HG02678 (cell line): ENCODE data around the gene PKDCC.
A peak's percentile ranks its signal among the peaks of the same experiment; 100 is the strongest.

ENCODE experiments used
- ATAC-seq: cut with Tn5 transposase; IDR thresholded peaks from one replicate; pipeline ENCODE4 v1.9.1; 2021; ENCODE audit warnings: mild to moderate bottlenecking, moderate library complexity; ENCODE audit not compliant: unreplicated experiment

PKDCC gene

GRCh38 chr2:42047488-42048298 is at the start of gene PKDCC:
Gene PKDCC (plus strand): TSS chr2:42048021. CDS start chr2:42048200, 179 bp downstream.
- ATAC-seq, result peak; percentile 59

- ATAC-seq, result no peak
Observed at GRCh38 chr2:41998186-41999127, 49.4 kb upstream of the PKDCC start.

GRCh38 chr2:41999128-41999480 is 48.7 kb upstream of the PKDCC start:
- no peak for ATAC-seq

- no peak for ATAC-seq
Observed at GRCh38 chr2:41999592-42000281, 48.1 kb upstream of the PKDCC start.

GRCh38 chr2:42001711-42002201 is 46.1 kb upstream of the PKDCC start:
- no peak for ATAC-seq

- ATAC-seq, result no peak
Observed at GRCh38 chr2:42007551-42007950, 40.3 kb upstream of the PKDCC start.

GRCh38 chr2:42008241-42008921 is 39.4 kb upstream of the PKDCC start:
- no peak for ATAC-seq

GRCh38 chr2:42009657-42010580 is 37.9 kb upstream of the PKDCC start:
- ATAC-seq, result peak; percentile 44

GRCh38 chr2:42010743-42011298 is 37.0 kb upstream of the PKDCC start:
- no peak for ATAC-seq

GRCh38 chr2:42012137-42012536 is 35.7 kb upstream of the PKDCC start:
- ATAC-seq, result no peak

GRCh38 chr2:42012651-42013050 is 35.2 kb upstream of the PKDCC start:
- no peak for ATAC-seq

GRCh38 chr2:42013409-42013808 is 34.4 kb upstream of the PKDCC start:
- ATAC-seq, result no peak

GRCh38 chr2:42021464-42021863 is 26.4 kb upstream of the PKDCC start:
- no peak for ATAC-seq

GRCh38 chr2:42025151-42025582 is 22.7 kb upstream of the PKDCC start:
- no peak for ATAC-seq

GRCh38 chr2:42026272-42026671 is 21.5 kb upstream of the PKDCC start:
- no peak for ATAC-seq

GRCh38 chr2:42028571-42029148 is 19.2 kb upstream of the PKDCC start:
- ATAC-seq, result peak; percentile 68

GRCh38 chr2:42029171-42029570 is 18.6 kb upstream of the PKDCC start:
- ATAC-seq, result peak; percentile 18

GRCh38 chr2:42029639-42030199 is 18.1 kb upstream of the PKDCC start:
- ATAC-seq, result no peak
